Middle frontal gyrus (tissue), 1 donor: ENCODE measurements around the gene MAN2B2.
"Not testable (repeated sequence)": the region's sequence is repeated elsewhere in the genome, so short reads cannot be mapped to it uniquely, and the experiment has no call there.

Source experiments
- DNase-seq: peaks from one replicate; pipeline ENCODE4 v3.0.0-alpha.2; 2015; ENCODE audit warnings: low spot score; ENCODE audit errors: extremely low spot score

Gene MAN2B2

GRCh38 chr4:6668391-6668790 lies 93.4 kb downstream of the MAN2B2 start:
- DNase-seq = no peak

GRCh38 chr4:6671648-6672047 lies 96.7 kb downstream of the MAN2B2 start:
- no peak for DNase-seq

- no peak for DNase-seq
Measured at GRCh38 chr4:6672131-6672530, 97.1 kb downstream of the MAN2B2 start.

- not testable (repeated sequence) for DNase-seq
Measured at GRCh38 chr4:6672541-6673190, 97.7 kb downstream of the MAN2B2 start.
